Measurements from ENCODE around the gene YPEL1.

GRCh38 chr22:21711851-21712250, 23.7 kb downstream of the YPEL1 start:
- TF ChIP-seq CTCF (IDR thresholded peaks at IDR 0.05; ENCODE audit: low read length) (no peak), EZH2 (IDR thresholded peaks at IDR 0.05; ENCODE audit: borderline replicate concordance, low read length) (no peak)

Data from OCI-LY1 (cell line).